ENCODE data around the gene GRK5.

The GRK5 gene

GRCh38 chr10:119421891-119422681 lies 214.7 kb downstream of the GRK5 start:
- Histone ChIP-seq H3K4me2 (ENCODE audit: low read length) (no peak overlapping the region), H3K4me1 (no peaks in the 10 kb centered on the region), H3K9me3 (ENCODE audit: control insufficient read depth, low read length) (no peaks in the 10 kb centered on the region), H3K27me3 (ENCODE audit: control insufficient read depth, insufficient read depth, low read length) (no peaks in the 10 kb centered on the region), H3K4me3 (ENCODE audit: low read depth, low read length) (no peak overlapping the region), H3K79me2 (peaks cover 20% of the 10 kb centered on the region), H3K9ac (no peak overlapping the region), H3K36me3 (ENCODE audit: control insufficient read depth, insufficient read depth, low read length) (no peaks in the 10 kb centered on the region), H2AFZ (no peak overlapping the region), H3K27ac (no peak overlapping the region)
- TF ChIP-seq CTCF (IDR thresholded peaks at IDR 0.05): no peak

GRCh38 chr10:119422682-119423509 lies 215.5 kb downstream of the GRK5 start:
- Histone ChIP-seq H3K4me3 (ENCODE audit: low read depth, low read length) (no peak overlapping the region), H3K27me3 (ENCODE audit: control insufficient read depth, insufficient read depth, low read length) (no peaks in the 10 kb centered on the region), H3K9me3 (ENCODE audit: control insufficient read depth, low read length) (no peaks in the 10 kb centered on the region), H3K27ac (no peak overlapping the region), H2AFZ (no peak overlapping the region), H3K79me2 (peaks cover 12% of the 10 kb centered on the region), H3K4me2 (ENCODE audit: low read length) (no peak overlapping the region), H3K4me1 (no peaks in the 10 kb centered on the region), H3K36me3 (ENCODE audit: control insufficient read depth, insufficient read depth, low read length) (no peaks in the 10 kb centered on the region), H3K9ac (no peak overlapping the region)
- no peak for TF ChIP-seq CTCF (IDR thresholded peaks at IDR 0.05)

GRCh38 chr10:119423510-119424257 lies 216.3 kb downstream of the GRK5 start:
- Histone ChIP-seq H3K4me3 (ENCODE audit: low read depth, low read length) (no peak overlapping the region), H2AFZ (no peak overlapping the region), H3K27me3 (ENCODE audit: control insufficient read depth, insufficient read depth, low read length) (no peaks in the 10 kb centered on the region), H3K36me3 (ENCODE audit: control insufficient read depth, insufficient read depth, low read length) (no peaks in the 10 kb centered on the region), H3K79me2 (peaks cover 10% of the 10 kb centered on the region), H3K9ac (no peak overlapping the region), H3K9me3 (ENCODE audit: control insufficient read depth, low read length) (no peaks in the 10 kb centered on the region), H3K4me1 (no peaks in the 10 kb centered on the region), H3K27ac (no peak overlapping the region), H3K4me2 (ENCODE audit: low read length) (no peak overlapping the region)
- no peak for TF ChIP-seq CTCF (IDR thresholded peaks at IDR 0.05)

- no peak for TF ChIP-seq CTCF (IDR thresholded peaks at IDR 0.05)
- no peaks in the 10 kb centered on the region for H3K9me3 ChIP-seq (ENCODE audit: control insufficient read depth, low read length)
- H2AFZ ChIP-seq: no peak overlapping the region
- H3K4me1 ChIP-seq: no peaks in the 10 kb centered on the region
- peaks cover 9% of the 10 kb centered on the region for H3K79me2 ChIP-seq
- no peaks in the 10 kb centered on the region for H3K27me3 ChIP-seq (ENCODE audit: control insufficient read depth, insufficient read depth, low read length)
- H3K4me2 ChIP-seq (ENCODE audit: low read length): no peak overlapping the region
- H3K27ac ChIP-seq: no peak overlapping the region
- no peak overlapping the region for H3K4me3 ChIP-seq (ENCODE audit: low read depth, low read length)
- no peak overlapping the region for H3K9ac ChIP-seq
- H3K36me3 ChIP-seq (ENCODE audit: control insufficient read depth, insufficient read depth, low read length): no peaks in the 10 kb centered on the region
Measured at GRCh38 chr10:119424258-119424975, 217.0 kb downstream of the GRK5 start.
